HG02938 (cell line): ENCODE results near the gene BET1.

ENCODE experiments used
- ATAC-seq: cut with Tn5 transposase; IDR thresholded peaks from one replicate; pipeline ENCODE4 v1.9.1; 2021; ENCODE audit warnings: mild to moderate bottlenecking, moderate library complexity; ENCODE audit not compliant: unreplicated experiment

Gene BET1

GRCh38 chr7:93960986-93961385 is 43.2 kb downstream of the BET1 start:
- ATAC-seq, result no peak

- no peak for ATAC-seq
Observed at GRCh38 chr7:93958651-93959050, 45.5 kb downstream of the BET1 start.

GRCh38 chr7:93958216-93958615 is 45.9 kb downstream of the BET1 start:
- ATAC-seq, result no peak

- ATAC-seq, result no peak
Observed at GRCh38 chr7:93957767-93958166, 46.4 kb downstream of the BET1 start.

- no peak for ATAC-seq
Observed at GRCh38 chr7:93955304-93955703, 48.9 kb downstream of the BET1 start.

GRCh38 chr7:93949423-93949822 is 54.7 kb downstream of the BET1 start:
- no peak for ATAC-seq

GRCh38 chr7:93948873-93949272 is 55.3 kb downstream of the BET1 start:
- ATAC-seq, result no peak

GRCh38 chr7:93948106-93948505 is 56.0 kb downstream of the BET1 start:
- ATAC-seq, result no peak

GRCh38 chr7:93945756-93946535 is 58.2 kb downstream of the BET1 start:
- no peak for ATAC-seq

- no peak for ATAC-seq
Observed at GRCh38 chr7:93945083-93945482, 59.1 kb downstream of the BET1 start.

- ATAC-seq, result no peak
Observed at GRCh38 chr7:93944673-93945072, 59.5 kb downstream of the BET1 start.

- no peak for ATAC-seq
Observed at GRCh38 chr7:93943816-93944540, 60.2 kb downstream of the BET1 start.
